Smooth muscle cell (in vitro differentiated cells): ENCODE measurements around the gene GLI3. TPM values are rescaled to one million over a fixed set of nuclear protein-coding genes. Genes with fewer than 3 reads are reported as not detected.

Source experiments
- DNase-seq: peaks from one replicate; lab custom pipeline; 2025; ENCODE audit not compliant: unreplicated experiment; lab: John Stamatoyannopoulos, UW
- H2AFZ ChIP-seq: fragments of 200-600 bp; sonication (generic); 2 replicates; pipeline ENCODE4 v1.6.0; 2016; ENCODE audit warnings: antibody characterized with exemption, low read depth, mild to moderate bottlenecking
- H3F3A ChIP-seq: fragments of 200-600 bp; sonication (generic); 2 replicates; pipeline ENCODE4 v1.6.0; 2017; ENCODE audit warnings: antibody characterized with exemption, low read depth
- H3K27ac ChIP-seq: fragments of 200-600 bp; sonication (generic); 2 replicates; pipeline ENCODE4 v1.5.1; 2016; ENCODE audit warnings: low read depth, mild to moderate bottlenecking
- H3K27me3 ChIP-seq: fragments of 200-600 bp; sonication (generic); 2 replicates; pipeline ENCODE4 v1.6.1; 2016; ENCODE audit warnings: low read depth, mild to moderate bottlenecking
- H3K36me3 ChIP-seq: fragments of 200-600 bp; sonication (generic); 2 replicates; pipeline ENCODE4 v1.5.1; 2016; ENCODE audit warnings: low read depth
- H3K4me1 ChIP-seq: fragments of 200-600 bp; sonication (generic); 2 replicates; pipeline ENCODE4 v1.5.1; 2016; ENCODE audit warnings: low read depth
- H3K4me2 ChIP-seq: fragments of 200-600 bp; sonication (generic); 2 replicates; pipeline ENCODE4 v1.6.0; 2016; ENCODE audit warnings: mild to moderate bottlenecking
- H3K4me3 ChIP-seq: fragments of 200-600 bp; sonication (generic); 2 replicates; pipeline ENCODE4 v1.5.1; 2016; ENCODE audit warnings: mild to moderate bottlenecking
- H3K79me2 ChIP-seq: fragments of 200-600 bp; sonication (generic); 2 replicates; pipeline ENCODE4 v1.6.0; 2016; ENCODE audit warnings: low read depth, mild to moderate bottlenecking
- H3K9ac ChIP-seq: fragments of 200-600 bp; sonication (generic); 2 replicates; pipeline ENCODE4 v1.6.0; 2016; ENCODE audit warnings: low read depth
- H3K9me3 ChIP-seq: fragments of 200-600 bp; sonication (generic); replicated peaks from 2 replicates; pipeline ENCODE4 v1.5.1; 2016; ENCODE audit warnings: low read depth
- H4K20me1 ChIP-seq: fragments of 200-600 bp; sonication (generic); 2 replicates; pipeline ENCODE4 v1.6.0; 2016; ENCODE audit warnings: low read depth
- CTCF ChIP-seq: fragments of 200-600 bp; sonication (generic); IDR thresholded peaks from 2 replicates; pipeline ENCODE4 v1.5.1; 2017; ENCODE audit warnings: borderline replicate concordance, mild to moderate bottlenecking, antibody characterized with exemption; ENCODE audit not compliant: insufficient read depth, poor library complexity, severe bottlenecking
- WGBS: methylation state at CpG from one replicate; pipeline ENCODE4 v1.1.7; 2016; ENCODE audit warnings: low lambda C conversion rate; 5-methylcytosine and 5-hydroxymethylcytosine counted together
- polyA plus RNA-seq: library from polyadenylated mRNA; unstranded; fragments of >200 nt; fragmentation: Nextera tagmentation; extraction: Ambion mirVana; gene quantifications from 2 replicates; pipeline ENCODE4 v1.2.1, GENCODE V29; 2016
- total RNA-seq: library from RNA; depleted of rRNA; stranded (reverse); fragments of >200 nt; gene quantifications from 2 replicates; pipeline ENCODE4 v1.2.3, GENCODE V29; 2014

Gene GLI3
- total and polyA plus RNA-seq, 2 experiments from 2014 or later, result 31.1 to 70.4 TPM

- TF ChIP-seq CTCF, result no peak
- Histone ChIP-seq H3K79me2 (peaks cover 43% of the 10 kb centered on the region), H3K36me3 (no peaks in the 10 kb centered on the region), H3F3A (peaks cover 4% of the 10 kb centered on the region), H3K9me3 (no peaks in the 10 kb centered on the region), H3K4me1 (peaks cover 1% of the 10 kb centered on the region), H3K27ac (no peak overlapping the region), H4K20me1 (peaks cover 98% of the 10 kb centered on the region), H2AFZ (no peak overlapping the region), H3K9ac (no peak overlapping the region), H3K4me3 (no peak overlapping the region), H3K4me2 (no peak overlapping the region), H3K27me3 (no peaks in the 10 kb centered on the region)
- DNase-seq, result no peak
- WGBS, result 86% methylated on average over 5 of the region's 5 CpGs
Observed at GRCh38 chr7:42055171-42055570, 181.8 kb downstream of the GLI3 start.

GRCh38 chr7:42053834-42054233 lies 183.2 kb downstream of the GLI3 start:
- Histone ChIP-seq H3K4me2 (no peak overlapping the region), H3K9me3 (no peaks in the 10 kb centered on the region), H3K27me3 (no peaks in the 10 kb centered on the region), H3K36me3 (no peaks in the 10 kb centered on the region), H4K20me1 (peaks cover 99% of the 10 kb centered on the region), H3F3A (peaks cover 4% of the 10 kb centered on the region), H3K9ac (no peak overlapping the region), H3K27ac (peak overlapping the region; percentile 32), H3K4me1 (peaks cover 4% of the 10 kb centered on the region), H2AFZ (no peak overlapping the region), H3K4me3 (no peak overlapping the region), H3K79me2 (peaks cover 37% of the 10 kb centered on the region)
- no peak for TF ChIP-seq CTCF
- WGBS, result 74% methylated on average over 2 of the region's 2 CpGs
- no peak for DNase-seq

- no peak overlapping the region for H3K27ac ChIP-seq
- H3K36me3 ChIP-seq, result no peaks in the 10 kb centered on the region
- no peaks in the 10 kb centered on the region for H3K27me3 ChIP-seq
- no peak for TF ChIP-seq CTCF
- H2AFZ ChIP-seq, result no peak overlapping the region
- H3K4me2 ChIP-seq, result no peak overlapping the region
- no peak overlapping the region for H3K4me3 ChIP-seq
- no peak for DNase-seq
- 69% methylated on average over 5 of the region's 5 CpGs for WGBS
- H3F3A ChIP-seq, result peaks cover 8% of the 10 kb centered on the region
- no peaks in the 10 kb centered on the region for H3K9me3 ChIP-seq
- H4K20me1 ChIP-seq, result peaks cover 92% of the 10 kb centered on the region
- H3K4me1 ChIP-seq, result peaks cover 4% of the 10 kb centered on the region
- peaks cover 14% of the 10 kb centered on the region for H3K79me2 ChIP-seq
- H3K9ac ChIP-seq, result no peak overlapping the region
Observed at GRCh38 chr7:42049761-42050160, 187.2 kb downstream of the GLI3 start.

- Histone ChIP-seq H3K79me2 (peaks cover 3% of the 10 kb centered on the region), H3K4me3 (no peak overlapping the region), H3K9ac (no peak overlapping the region), H3K36me3 (peaks cover 8% of the 10 kb centered on the region), H3K27me3 (no peaks in the 10 kb centered on the region), H4K20me1 (peaks cover 72% of the 10 kb centered on the region), H2AFZ (no peak overlapping the region), H3K27ac (peak overlapping the region; percentile 63), H3K4me1 (peaks cover 4% of the 10 kb centered on the region), H3F3A (peaks cover 3% of the 10 kb centered on the region), H3K4me2 (no peak overlapping the region), H3K9me3 (no peaks in the 10 kb centered on the region)
- no peak for DNase-seq
- 46% methylated on average over 3 of the region's 3 CpGs for WGBS
- TF ChIP-seq CTCF, result no peak
Observed at GRCh38 chr7:42046483-42046882, 190.5 kb downstream of the GLI3 start.
